Right ventricle myocardium inferior (tissue), 1 donor: ENCODE results near the gene PEPD. TPM values are rescaled to one million over a fixed set of nuclear protein-coding genes. Genes with fewer than 3 reads are reported as not detected.
A peak's percentile ranks its signal among the peaks of the same experiment; 100 is the strongest.

Experiments used
- ATAC-seq: fragments of 200-7000 bp; cut with Tn5 transposase; one replicate; pipeline ENCODE4 v1.9.1; 2020; ENCODE audit warnings: mild to moderate bottlenecking, moderate library complexity
- DNase-seq: peaks from one replicate; pipeline ENCODE4 v3.0.0; 2021; ENCODE audit errors: missing footprints
- intact Hi-C: fragments of 100-400 bp; cut with DNase I; formaldehyde crosslinking; loops from one replicate; pipeline ENCODE4 v1.11.0; 2022
- total RNA-seq: library from RNA; stranded (reverse); fragmentation: NEBNext Ultra II Directional; extraction: Animal tissue kit (Norgen Biotek cat#: 25700); gene quantifications from one replicate; pipeline ENCODE4 v1.2.1, GENCODE V29; 2021
- donor health status: DM: no; HTN: yes; CAD: no; lungs with severe emphysema.

PEPD gene
- total RNA-seq, 1 donor from 2014 or later: 32.1 TPM

DNA sequence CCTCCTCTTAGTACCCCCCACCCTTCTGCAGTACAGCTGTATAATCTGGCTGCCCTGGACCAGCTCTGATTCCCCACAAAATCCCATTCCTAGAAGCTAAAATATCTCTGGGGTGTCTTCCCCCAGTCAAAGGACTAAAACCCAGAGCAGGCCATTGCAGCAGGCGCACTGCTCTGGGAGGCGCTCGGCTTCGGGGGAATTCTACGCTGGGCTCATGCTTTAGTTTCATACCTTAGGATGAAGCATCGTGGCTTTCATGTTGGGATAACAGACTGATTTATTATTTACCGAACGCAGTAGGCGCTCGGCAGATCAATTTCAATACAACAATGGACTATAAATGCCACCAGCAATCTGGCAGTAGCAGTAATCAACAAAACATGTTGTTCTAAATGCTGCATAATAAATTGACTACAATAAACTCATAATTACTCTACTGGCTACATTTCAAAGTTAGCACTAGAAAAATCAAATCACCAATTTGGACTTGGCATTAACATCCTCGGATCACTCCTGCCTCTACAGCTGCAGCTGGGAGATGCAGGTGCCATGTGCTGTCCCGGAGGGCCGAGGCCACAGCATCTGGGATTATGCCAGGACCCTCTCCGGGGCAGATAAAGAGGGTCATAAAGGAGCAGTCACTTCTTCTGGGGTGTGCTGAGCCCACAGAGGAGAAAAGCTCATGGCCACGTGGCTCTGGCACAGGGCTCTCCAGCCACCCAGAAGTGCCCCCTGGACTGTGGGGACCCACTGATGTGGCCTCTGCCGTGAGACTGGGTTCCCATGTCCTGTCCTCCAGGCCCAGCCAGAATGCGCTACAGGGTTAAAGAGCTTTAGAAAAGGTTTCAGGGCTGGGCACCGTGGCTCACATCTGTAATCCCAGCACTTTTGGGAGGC, 112.8 kb downstream of the PEPD start:
- intact Hi-C loops: loop anchor here (5.0 to 10.0 kb wide), 2 partner anchors 106 to 264 kb away; partner anchors contain the start of gene CEBPA
- ATAC-seq (no peak), DNase-seq (no peak)

DNA sequence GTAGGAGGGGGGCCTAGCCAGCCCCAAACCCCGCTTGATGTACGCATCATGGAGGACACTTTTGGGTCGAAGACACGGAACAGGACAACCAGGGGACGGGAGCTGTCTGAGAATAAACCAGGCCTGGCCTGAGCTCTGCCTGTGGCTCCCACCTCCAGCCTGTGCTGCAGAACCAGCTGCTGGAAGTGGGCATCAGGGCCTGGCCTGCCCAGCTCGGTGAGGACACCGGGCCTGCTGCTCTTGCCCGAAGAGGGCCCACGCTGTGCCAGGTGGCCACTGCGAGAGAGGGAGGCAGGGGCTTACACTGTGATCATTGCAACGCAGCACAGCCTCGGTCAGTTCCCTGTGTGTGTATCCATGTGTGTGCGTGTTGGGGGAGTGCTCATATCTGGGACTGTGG, 113.5 kb downstream of the PEPD start:
- intact Hi-C loops: loop anchor here (5.0 to 10.0 kb wide), 2 partner anchors 106 to 263 kb away; partner anchors contain the start of gene CEBPA
- no peak for ATAC-seq
- DNase-seq: peak; percentile 56

DNA sequence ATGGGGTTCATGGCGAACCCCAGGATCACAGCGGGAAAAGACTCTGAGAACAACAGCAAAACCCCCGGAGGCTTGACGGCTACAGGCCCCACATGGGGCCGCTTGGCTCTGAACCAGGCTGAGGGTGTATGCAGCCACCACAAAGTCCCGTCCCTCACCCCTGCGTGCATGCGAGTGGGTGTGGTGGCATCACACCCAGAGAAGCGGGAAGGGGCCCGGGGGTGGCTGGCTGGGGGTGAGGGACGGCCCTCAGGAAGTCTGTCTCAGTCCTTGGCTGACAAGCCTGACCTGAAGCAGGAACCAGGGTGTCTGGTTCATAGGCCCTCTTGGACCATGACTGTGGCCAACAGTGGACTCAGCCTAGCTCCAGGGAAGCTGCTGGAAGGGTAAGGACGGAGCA, 113.9 kb downstream of the PEPD start:
- DNase-seq (no peak), ATAC-seq (no peak)
- intact Hi-C loops: loop anchor here (1.0 to 10.0 kb wide), 3 partner anchors 105 to 263 kb away; partner anchors contain the start of gene CEBPA

DNA sequence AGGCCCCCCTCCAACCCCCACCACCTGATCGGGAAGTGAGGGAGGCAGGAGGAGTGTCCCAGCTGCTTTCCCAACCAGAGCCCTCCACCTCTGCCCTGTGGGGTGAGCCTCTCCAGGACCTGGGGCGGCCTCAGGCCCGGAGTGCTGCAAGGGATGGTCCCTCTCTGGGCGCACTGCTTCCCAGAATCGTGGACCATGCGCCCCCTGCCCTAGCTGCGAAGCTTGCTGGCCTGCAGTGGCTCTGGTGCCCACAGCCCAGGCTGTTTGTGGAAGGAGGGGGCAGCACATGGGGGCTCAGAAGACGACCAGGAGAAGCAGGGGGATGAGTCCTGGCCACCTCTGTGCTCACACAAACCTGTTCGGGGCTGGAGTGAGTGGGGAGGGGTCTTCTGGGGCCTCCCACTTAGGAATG, 114.4 kb downstream of the PEPD start:
- intact Hi-C loops: loop anchor here (1.0 to 10.0 kb wide), 3 partner anchors 105 to 262 kb away; partner anchors contain the start of gene CEBPA
- ATAC-seq: no peak
- DNase-seq: peak; percentile 9

DNA sequence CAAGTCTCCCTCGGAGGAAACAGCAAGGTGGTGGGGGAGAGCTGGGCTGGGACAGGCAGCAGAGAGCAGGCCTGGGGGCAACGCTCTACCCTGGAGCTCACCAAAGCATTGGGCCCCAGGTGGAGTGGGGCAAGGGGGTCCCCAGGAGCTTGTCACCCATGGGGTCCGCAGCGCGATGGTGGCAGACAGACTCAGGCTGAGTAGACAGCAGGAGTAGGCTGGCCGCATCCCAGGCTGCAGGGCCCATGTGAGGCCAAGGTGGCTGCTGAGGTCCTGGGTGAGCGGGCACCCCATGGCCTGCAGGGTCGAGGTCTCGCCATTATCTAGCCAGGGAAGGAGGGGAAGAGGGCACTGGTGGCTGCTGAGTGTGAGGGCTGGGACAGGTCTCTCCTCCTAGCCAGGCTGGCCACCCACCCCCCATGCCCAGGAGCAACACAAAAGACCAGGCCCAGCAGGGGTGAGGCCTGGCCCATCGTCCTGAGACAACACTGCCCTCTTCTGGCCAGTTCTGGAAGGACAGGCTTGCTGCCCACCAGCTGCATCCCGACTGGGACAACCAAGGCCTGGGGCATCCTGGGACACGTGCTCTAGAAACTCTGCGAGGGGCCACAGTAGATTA, 115.0 kb downstream of the PEPD start:
- intact Hi-C loops: loop anchor here (1.0 to 10.0 kb wide), 3 partner anchors 104 to 262 kb away; partner anchors contain the start of gene CEBPA
- ATAC-seq (peak; percentile 73), DNase-seq (peak; percentile 81)

DNA sequence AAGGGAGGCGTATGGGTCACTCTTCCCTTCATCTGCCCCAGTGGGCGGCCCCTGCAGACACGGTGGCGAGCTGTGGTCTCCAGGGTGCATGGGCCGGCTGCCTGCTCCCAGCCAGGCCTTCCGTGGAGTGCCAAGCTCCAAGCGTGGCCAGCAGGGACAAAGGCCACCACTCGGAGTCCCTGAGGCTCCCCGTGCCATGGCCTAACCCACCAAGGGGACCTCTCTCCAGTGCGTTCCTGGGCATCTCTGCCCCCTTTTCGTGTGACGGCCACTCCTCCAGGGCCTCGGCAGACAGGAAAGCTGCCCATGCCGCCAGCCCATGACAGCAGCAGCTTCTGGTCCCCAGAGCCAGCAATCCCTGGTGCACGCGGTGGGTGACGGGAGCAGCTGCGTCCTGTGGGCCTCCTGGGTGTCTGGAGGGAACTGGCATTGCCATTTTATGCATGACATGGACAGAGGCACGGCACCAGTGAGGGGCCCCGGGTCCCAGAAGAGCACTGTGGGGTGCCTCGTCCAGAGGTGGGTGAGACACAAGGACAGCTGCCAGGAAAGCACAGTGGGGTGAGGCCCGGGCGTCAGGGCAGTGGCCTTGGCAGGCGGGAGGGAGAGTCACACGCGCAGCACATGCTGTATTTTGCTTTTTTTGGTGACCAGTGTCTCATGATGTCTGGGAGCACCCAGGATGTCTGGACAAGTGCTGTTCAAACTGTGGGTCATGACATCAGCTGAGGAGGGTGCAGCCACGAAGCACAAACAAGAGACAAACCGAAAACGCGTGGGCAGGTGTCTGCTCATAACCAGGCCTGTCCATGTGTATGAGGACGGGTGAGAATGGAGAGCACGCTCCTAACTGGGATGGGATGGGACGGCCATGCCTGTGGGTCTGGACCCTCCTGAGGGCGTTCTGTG, 115.8 kb downstream of the PEPD start:
- intact Hi-C loops: loop anchor here (5.0 to 10.0 kb wide), 2 partner anchors 104 to 261 kb away; partner anchors contain the start of gene CEBPA
- ATAC-seq (no peak), DNase-seq (peak; percentile 74)

DNA sequence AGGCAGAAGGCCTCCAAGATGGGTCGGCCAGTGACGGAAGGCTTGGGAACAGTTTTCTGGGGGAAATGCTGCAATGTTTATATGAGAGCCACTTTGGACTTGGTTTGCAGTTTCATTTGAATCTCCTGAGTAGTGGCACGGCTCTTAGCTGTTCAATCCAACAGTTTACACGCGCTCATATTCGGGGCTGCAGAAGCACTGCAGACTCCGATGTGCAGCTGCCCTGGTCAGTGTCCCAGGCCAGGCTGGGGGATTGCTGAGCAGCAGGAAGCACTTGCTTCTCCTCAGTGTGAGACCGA, 116.4 kb downstream of the PEPD start:
- ATAC-seq (peak; percentile 6), DNase-seq (no peak)
- intact Hi-C loops: loop anchor here (5.0 to 10.0 kb wide), 2 partner anchors 103 to 260 kb away; partner anchors contain the start of gene CEBPA

DNA sequence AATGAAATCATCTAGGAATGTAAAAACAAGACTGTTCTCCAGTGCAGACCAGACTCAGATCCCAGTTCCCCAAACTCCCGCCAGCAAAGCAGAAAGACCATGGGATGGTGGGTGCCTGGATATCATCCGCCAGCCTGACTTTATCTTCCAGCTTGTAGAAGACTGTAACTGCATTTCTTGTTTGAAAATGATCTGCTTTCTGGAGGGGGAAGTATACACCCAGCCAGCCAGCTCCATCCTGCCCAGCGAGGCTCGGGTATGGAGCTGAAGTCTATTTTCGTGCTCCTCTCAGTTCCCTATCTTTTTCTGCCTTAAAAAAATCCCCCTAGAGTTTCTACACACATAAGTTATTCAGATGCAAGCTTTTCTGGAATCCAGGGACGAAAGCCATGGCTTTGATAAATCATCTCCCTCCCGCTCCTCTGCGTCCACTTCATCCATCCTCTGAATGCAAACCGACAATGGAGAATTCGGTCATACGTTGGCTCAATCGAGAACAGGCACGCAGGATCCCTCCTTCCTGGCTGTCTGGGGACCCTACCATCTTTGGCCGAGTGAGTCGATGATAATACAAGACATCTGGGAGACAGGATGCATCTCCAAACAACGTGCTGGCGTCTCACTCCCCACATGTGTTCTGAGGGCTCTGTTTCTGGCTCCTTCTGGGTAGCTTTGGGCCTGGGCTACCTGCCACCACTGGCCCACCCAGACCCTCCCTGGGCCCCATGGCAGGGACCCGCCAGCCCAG, 116.9 kb downstream of the PEPD start:
- DNase-seq: peak; percentile 51
- intact Hi-C loops: loop anchor here (5.0 to 10.0 kb wide), 2 partner anchors 102 to 260 kb away; partner anchors contain the start of gene CEBPA
- peak; percentile 27 for ATAC-seq

DNA sequence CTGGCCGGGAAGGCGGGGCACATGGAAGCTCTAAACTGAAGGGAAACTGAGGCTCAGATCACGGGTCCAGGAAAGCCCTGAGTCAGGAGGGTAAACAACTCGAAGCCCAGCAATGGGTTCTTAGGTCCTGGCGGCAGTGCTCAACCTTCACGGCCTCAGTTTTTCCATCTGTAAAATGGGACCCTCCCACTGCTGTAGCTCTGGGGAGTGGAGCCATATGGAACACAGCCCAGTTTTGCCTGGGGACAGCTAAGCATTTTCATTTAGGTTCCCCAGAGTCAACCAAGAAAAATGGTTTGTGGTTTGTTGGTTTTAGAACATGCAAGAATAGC, 117.7 kb downstream of the PEPD start:
- DNase-seq: no peak
- ATAC-seq: no peak
- intact Hi-C loops: loop anchor here (10.0 kb wide), 1 partner anchor 259 kb away; no protein-coding TSS in a partner anchor

DNA sequence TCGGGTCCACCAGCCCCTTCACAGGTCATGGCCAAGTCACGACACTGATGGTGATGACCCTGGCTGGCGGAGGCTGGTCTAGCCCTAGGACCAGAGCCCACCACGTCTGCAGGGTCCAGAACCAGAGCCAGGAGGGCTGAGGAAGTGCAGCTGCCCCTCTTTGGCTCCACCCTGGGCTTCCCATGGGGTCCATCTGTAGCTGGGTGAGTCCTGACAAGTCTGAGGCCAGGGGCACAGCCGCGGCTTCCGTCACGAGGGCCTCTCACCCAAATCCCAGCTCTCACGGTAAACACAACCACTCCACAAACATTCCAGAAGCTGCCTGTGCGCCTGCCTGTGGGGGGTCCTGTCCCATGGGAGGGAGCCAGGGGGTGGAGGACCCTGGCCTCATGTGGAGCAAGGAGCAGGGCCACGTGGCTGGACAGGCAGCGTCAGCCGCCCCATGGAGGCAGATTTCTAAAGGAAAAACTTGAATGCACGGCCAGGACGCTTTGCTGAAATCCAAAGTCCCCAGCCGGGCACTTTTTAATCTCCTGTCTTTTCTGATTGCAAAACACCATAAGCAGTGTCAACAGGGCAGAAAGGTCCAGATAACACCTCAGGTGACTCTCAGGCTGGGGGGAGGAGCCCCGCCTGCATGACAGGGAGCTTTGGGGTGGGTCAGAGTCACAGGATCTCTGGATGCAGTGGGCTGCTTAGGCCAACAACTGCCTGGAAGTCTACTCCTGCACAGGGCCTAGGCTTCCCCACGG, 118.2 kb downstream of the PEPD start:
- ATAC-seq (no peak), DNase-seq (peak; percentile 63)
- intact Hi-C loops: loop anchor here (10.0 kb wide), 1 partner anchor 259 kb away; no protein-coding TSS in a partner anchor

DNA sequence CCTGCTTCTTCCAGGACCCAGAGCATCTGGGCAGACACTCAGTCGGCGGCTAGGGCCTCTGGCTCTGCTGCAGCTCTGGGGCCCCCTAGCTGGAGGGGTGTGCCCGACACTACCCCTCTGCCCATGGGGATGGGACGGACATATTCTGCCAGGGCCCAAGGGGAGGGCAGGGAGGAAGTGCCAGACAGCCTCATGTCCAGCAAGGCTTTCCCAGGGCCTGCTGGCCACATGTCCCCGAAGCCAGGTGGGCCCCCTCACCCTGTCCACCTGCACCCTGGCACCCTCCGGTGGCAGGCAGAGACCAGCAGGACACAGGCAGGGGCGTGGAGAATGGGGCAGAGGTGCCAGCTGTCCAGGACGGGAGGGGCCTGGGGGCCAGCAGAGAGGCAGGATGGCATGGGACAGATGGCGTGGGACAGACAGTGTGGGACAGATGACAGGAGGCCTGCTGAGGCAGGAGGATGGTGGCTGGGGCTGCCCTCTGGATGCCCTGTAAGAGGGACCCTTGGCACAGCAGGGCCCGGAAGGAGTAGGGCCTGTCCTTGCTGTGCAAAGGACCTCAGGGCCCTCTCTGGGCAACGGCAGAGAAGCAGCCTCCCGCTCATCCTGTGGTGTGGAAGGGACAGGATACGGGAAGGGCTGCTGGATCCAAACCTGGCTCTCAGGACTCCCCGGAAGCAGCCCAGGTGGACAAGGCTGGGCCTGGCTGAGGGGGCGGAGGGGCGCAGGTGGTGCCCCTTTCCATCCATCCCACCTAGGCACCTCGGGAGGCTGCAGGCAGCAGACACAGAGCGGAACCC, 119.0 kb downstream of the PEPD start:
- intact Hi-C loops: loop anchor here (10.0 kb wide), 1 partner anchor 258 kb away; no protein-coding TSS in a partner anchor
- DNase-seq: peak; percentile 57
- no peak for ATAC-seq

DNA sequence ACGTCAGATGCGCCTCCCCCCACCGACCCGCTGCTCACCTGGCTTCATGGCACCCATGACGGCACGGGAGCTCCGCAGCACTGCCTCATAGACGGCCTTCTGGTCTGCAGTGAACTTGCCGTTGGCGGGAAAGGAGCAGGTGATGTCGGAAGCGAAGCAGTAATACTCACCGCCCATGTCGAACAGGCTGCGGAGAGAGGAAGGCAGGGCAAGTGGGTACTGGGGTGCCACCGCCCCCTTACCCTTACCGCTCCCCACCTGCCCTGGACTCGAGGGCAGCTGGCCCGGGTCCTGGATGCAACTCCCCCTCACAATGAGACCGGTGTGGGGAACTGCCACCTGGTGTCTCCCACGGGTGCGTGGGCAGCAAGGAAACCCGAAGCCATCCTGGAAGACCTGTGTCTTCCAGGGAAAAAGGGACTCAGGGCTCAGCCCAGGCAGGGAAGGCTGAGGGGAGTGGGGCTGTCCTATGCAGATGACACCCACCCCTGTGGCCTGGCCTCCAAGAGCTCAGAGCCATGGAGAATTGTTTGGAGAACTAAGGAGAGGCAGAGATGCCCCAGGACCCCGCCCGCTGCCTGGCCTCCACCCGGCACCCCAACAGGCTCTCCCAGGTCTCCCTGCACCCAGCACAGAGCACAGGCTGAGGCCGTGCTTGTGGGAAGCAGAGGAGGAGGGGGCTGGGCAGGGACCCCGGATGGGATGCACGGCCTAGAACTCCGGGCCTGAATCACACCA, 119.7 kb downstream of the PEPD start:
- DNase-seq (peak; percentile 45), ATAC-seq (no peak)
- intact Hi-C loops: loop anchor here (10.0 kb wide), 1 partner anchor 257 kb away; no protein-coding TSS in a partner anchor

DNA sequence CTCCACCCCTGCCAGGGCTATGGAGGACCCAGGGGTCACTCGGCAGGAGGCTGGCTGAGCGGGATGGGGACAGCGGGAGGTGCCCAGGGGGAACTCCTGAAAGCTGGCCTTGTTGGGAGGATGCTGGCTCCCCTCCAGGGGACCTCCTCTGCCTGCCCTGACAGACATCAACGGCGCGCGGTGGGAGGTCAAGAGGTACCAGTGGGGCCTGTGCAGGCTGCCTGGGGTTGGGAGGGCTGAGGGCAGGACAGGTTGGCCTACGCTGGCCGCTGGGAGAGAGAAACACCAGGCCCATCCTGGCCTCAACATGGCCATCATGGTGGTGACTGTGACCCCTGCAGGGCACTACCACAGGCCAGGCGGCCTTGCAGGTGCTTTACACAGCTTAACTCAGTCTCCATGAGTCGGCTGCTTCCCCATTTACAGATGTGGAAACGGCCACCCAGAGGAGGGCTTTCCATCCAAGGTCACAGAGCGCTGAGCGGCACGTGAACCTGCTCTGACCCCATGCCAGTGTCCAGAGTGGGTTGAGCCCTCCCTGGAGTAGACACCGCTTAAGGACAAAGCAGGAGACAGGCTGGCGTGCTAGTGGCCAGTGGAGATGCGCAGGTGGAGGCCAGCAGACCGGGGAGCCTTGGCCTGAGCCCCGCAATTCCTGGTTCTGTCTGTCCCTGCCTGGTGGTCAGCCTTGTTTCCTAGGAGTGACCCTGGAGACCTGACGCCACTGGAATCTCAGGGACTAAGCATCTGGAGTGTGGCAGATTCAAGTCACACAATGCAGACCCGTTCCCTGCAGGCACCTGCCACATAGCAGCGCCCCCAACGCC, 120.5 kb downstream of the PEPD start:
- DNase-seq: peak; percentile 59
- ATAC-seq: no peak
- intact Hi-C loops: loop anchor here (10.0 kb wide), 1 partner anchor 256 kb away; no protein-coding TSS in a partner anchor

DNA sequence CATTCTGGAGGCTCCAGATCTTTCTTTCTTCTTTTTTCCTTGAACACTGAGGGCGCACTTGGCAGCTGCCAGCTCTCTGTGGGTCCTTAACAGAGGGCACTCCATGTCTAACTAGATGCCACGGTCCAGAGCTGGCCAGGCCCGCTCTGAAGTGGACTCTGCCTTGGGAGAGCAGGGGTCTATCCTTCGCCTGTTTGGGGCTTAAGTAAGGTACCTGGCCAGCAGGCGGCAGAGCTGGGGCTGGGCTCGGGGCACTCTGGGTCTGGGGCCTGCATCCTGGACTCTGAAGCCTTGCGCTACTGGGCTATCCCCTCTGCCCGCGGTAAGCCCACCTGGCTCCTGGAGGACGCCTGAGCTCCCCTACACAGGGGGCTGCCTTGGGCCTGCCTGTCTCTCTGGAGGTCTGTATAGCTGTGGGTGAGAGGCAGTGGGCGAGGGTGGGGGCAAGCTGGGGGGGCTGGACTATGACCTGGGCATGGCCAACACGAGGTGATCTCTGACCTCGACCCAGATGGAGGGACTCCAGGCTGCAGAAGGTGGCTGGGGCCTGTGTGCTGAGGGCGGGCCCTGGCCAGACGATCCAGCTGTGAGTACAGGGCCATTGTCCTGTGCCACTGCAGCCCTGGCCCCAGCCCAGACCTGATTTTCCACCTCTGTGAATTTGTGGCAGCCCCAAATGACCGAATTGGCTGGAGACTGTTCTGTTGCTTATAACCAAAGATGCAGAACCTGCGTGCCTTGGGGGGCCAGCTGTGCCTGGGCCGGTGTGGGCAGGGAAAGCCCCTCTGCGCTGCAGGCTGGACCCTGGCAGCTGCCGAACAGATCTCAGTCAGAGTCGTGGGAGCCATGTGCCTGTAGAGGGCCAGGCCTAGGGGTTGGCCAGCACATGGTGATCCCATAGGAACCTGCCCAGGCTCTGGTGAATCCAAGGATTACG, 121.6 kb downstream of the PEPD start:
- no peak for DNase-seq
- intact Hi-C loops: loop anchor here (10.0 kb wide), 1 partner anchor 255 kb away; no protein-coding TSS in a partner anchor
- no peak for ATAC-seq
